Heart right ventricle (tissue), 16 donors: ENCODE data around the gene TRAK1. TPM values are rescaled to one million over a fixed set of nuclear protein-coding genes. Genes with fewer than 3 reads are reported as not detected.
A peak's percentile ranks its signal among the peaks of the same experiment; 100 is the strongest.

ENCODE experiments used
- ATAC-seq, 8 donors: fragments of 200-7000 bp; cut with Tn5 transposase; one replicate each; pipeline ENCODE4 v1.9.1; 2020; ENCODE audit warnings: mild to moderate bottlenecking in 8 of 8, moderate library complexity in 8 of 8, moderate number of reproducible peaks in 1 of 8
- DNase-seq, 2 donors: peaks; one replicate each; pipeline ENCODE4 v3.0.0-alpha.2; 2020
- H3K27ac ChIP-seq, 10 donors: fragments of 200-600 bp; sonication (generic) in 2 of 10; one replicate each; pipeline versions ENCODE4 v1.5.0 to v1.8.0; 2020 to 2022; ENCODE audit warnings: mild to moderate bottlenecking in 3 of 10
- H3K27me3 ChIP-seq, 7 donors: fragments of 200-600 bp; one replicate each; pipeline ENCODE4 v1.8.0; 2021 to 2022; ENCODE audit warnings: mild to moderate bottlenecking in 2 of 7
- H3K36me3 ChIP-seq, 9 donors: fragments of 200-600 bp; sonication (generic) in 1 of 9; one replicate each; pipeline versions ENCODE4 v1.5.0 to v1.8.0; 2020 to 2022; ENCODE audit warnings: mild to moderate bottlenecking in 2 of 9
- H3K4me1 ChIP-seq, 9 donors: fragments of 200-600 bp; sonication (generic) in 1 of 9; one replicate each; pipeline versions ENCODE4 v1.5.0 to v1.8.0; 2020 to 2022; ENCODE audit warnings: mild to moderate bottlenecking in 4 of 9
- H3K4me3 ChIP-seq, 10 donors: fragments of 200-600 bp; sonication (generic) in 2 of 10; one replicate each; pipeline versions ENCODE4 v1.5.0 to v1.8.0; 2020 to 2022; ENCODE audit warnings: mild to moderate bottlenecking in 7 of 10, moderate library complexity in 2 of 10
- H3K9me3 ChIP-seq, 11 donors: fragments of 200-600 bp in 10 of 11; sonication (generic) in 2 of 11; one replicate each; pipeline versions ENCODE4 v1.5.0 to v1.8.0; 2013 to 2022; ENCODE audit warnings: mild to moderate bottlenecking in 2 of 11, control low read depth in 1 of 11, moderate library complexity in 1 of 11
- WGBS, 2 donors: extraction: QIAGEN DNeasy Blood & Tissue Kit; methylation state at CpG; one replicate each; pipeline ENCODE4 v1.1.7; 2013; ENCODE audit warnings: inconsistent platforms in 1 of 2; 5-methylcytosine and 5-hydroxymethylcytosine counted together
- intact Hi-C, 10 donors: fragments of 100-400 bp; cut with DNase I; formaldehyde crosslinking; loops; one replicate each; pipeline versions ENCODE4 v1.11.1 to v1.14.2; 2022
- polyA plus RNA-seq, 2 donors: library from polyadenylated mRNA; stranded (reverse); fragments of 200-250 nt; gene quantifications; one replicate each; pipeline ENCODE4 v1.2.3, GENCODE V29; 2013
- total RNA-seq, 10 donors: library from RNA; stranded (reverse); fragmentation: NEBNext Ultra II Directional in 3 of 10; extraction: Animal tissue kit (Norgen Biotek cat#: 25700) in 3 of 10; gene quantifications; one replicate each; pipeline versions ENCODE4 v1.2.1 to v1.2.4, GENCODE V29; 2021 to 2023
- TF ChIP-seq, protein P1 (sequence below), 9 donors: fragments of 200-600 bp; sonication (generic) in 2 of 9; IDR thresholded peaks; one replicate each; pipeline versions ENCODE4 v1.5.0 to v1.8.0; 2021 to 2022; ENCODE audit warnings: antibody characterized with exemption in 9 of 9, mild to moderate bottlenecking in 5 of 9, moderate library complexity in 1 of 9
- donor health status: Arrhythmogenic right ventricular cardiomyopathy.
- donor health status: ischemic (EF 13 %, LVEDD 7.1; RV severe dilation, severe dysfunction).
- donor health status: healthy with polysubstance abuse.
- donor health status: DM: no; HTN: yes; CAD: no.
- donor health status: DM: no; HTN: no; CAD: no.
- donor health status: ischemic (EF 25% LVEDD 6.9; RV normal size, moderate dysfunction).
- donor health status: ischemic (EF 25% LVEDD 5.7; RV mildly dilated, moderate dysfunction).
- donor health status: healthy.
- donor health status: DM: yes; HTN: yes; CAD: no.
- donor health status: Ischemic cardiomyopathy.
- donor health status: ischemic (EF 35%, LVEDD 5.7; RV mildly dilated, moderate dysfunction).
- donor health status: nonischemic (EF 11% LVEDD 7.7; RV severe dilation, severe dysfunction).
- donor health status: DM: yes; HTN: yes; CAD: no.
- donor health status: PGD.
- donor health status: ischemic (EF 29% LVEDD 5.4; RV normal size, mild dysfunction).
- donor health status: nonischemic (EF 23%, LVEDD 6.1; RV moderate dilation, normal function).

TRAK1 gene
- total and polyA plus RNA-seq, 12 donors, result 35.5 to 423 (median 303) TPM

- DNase-seq (no peak), ATAC-seq (peak in 7 of 8 donors; percentile 12 to 82 (median 72))
- no peaks in the 10 kb centered on the region for H3K36me3 ChIP-seq
- WGBS, 2 donors, result 75 to 79% methylated on average over 11 of the region's 11 CpGs
- no peaks in the 10 kb centered on the region for H3K9me3 ChIP-seq
- no peak overlapping the region for H3K4me3 ChIP-seq
- TF ChIP-seq, protein P1, sequence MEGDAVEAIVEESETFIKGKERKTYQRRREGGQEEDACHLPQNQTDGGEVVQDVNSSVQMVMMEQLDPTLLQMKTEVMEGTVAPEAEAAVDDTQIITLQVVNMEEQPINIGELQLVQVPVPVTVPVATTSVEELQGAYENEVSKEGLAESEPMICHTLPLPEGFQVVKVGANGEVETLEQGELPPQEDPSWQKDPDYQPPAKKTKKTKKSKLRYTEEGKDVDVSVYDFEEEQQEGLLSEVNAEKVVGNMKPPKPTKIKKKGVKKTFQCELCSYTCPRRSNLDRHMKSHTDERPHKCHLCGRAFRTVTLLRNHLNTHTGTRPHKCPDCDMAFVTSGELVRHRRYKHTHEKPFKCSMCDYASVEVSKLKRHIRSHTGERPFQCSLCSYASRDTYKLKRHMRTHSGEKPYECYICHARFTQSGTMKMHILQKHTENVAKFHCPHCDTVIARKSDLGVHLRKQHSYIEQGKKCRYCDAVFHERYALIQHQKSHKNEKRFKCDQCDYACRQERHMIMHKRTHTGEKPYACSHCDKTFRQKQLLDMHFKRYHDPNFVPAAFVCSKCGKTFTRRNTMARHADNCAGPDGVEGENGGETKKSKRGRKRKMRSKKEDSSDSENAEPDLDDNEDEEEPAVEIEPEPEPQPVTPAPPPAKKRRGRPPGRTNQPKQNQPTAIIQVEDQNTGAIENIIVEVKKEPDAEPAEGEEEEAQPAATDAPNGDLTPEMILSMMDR (IDR thresholded peaks at IDR 0.05), result peak in 4 of 9 donors; percentile 10 to 32 (median 26)
- peaks cover 17 to 98% (median 63%) of the 10 kb centered on the region in 9 donors for H3K4me1 ChIP-seq
- H3K27me3 ChIP-seq, result no peaks in the 10 kb centered on the region
- peak overlapping the region in 4 of 10 donors; percentile 5 to 60 (median 12) for H3K27ac ChIP-seq
- intact Hi-C loops, result no loop called here
Observed at GRCh38 chr3:42166662-42167300, 75.6 kb downstream of the TRAK1 start.

- 72 to 74% methylated on average over 7 of the region's 7 CpGs for WGBS, 2 donors
- Histone ChIP-seq H3K27me3 (no peaks in the 10 kb centered on the region), H3K4me1 (peaks cover 11 to 98% (median 57%) of the 10 kb centered on the region in 9 donors), H3K4me3 (no peak overlapping the region), H3K36me3 (no peaks in the 10 kb centered on the region), H3K9me3 (no peaks in the 10 kb centered on the region), H3K27ac (no peak overlapping the region)
- intact Hi-C loops, result no loop called here
- no peak for ATAC-seq
- TF ChIP-seq, protein P1 (IDR thresholded peaks at IDR 0.05), result no peak
- DNase-seq, result no peak
Observed at GRCh38 chr3:42169579-42170120, 78.5 kb downstream of the TRAK1 start.

GRCh38 chr3:42172047-42172654 lies 81.0 kb downstream of the TRAK1 start:
- Histone ChIP-seq H3K4me3 (no peak overlapping the region), H3K9me3 (no peaks in the 10 kb centered on the region), H3K27ac (peak overlapping the region in 1 of 10 donors; percentile 10), H3K36me3 (peaks cover 0 to 5% (median 0%) of the 10 kb centered on the region in 9 donors), H3K27me3 (no peaks in the 10 kb centered on the region), H3K4me1 (peaks cover under 1 to 96% (median 34%) of the 10 kb centered on the region in 9 donors)
- 79 to 83% methylated on average over 3 of the region's 3 CpGs for WGBS, 2 donors
- intact Hi-C loops, result no loop called here
- TF ChIP-seq, protein P1 (IDR thresholded peaks at IDR 0.05), result no peak
- no peak for DNase-seq
- peak in 1 of 8 donors; percentile 27 for ATAC-seq

DNA sequence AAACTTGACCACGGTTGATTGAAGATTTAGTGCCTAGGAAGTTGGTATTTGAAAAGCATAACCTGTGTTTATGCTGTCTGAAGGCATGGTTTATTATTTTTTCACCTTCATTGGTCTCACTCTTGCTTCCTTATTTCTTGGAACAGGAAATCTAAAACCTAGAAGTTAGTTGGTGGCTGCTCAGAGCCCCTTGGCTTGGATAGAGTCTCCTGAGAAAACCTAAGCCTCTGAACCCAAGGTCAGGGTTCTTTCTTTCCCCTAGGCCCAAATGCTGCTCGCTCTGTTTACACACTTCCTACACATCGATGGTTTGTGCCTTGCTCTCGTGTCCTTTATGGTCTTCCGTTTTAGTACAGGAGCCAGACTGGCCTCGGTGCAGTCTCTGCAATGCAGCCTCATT lies 82.2 kb downstream of the TRAK1 start:
- Histone ChIP-seq H3K36me3 (peaks cover 0 to 15% (median 0%) of the 10 kb centered on the region in 9 donors), H3K4me3 (no peak overlapping the region), H3K4me1 (peaks cover 0 to 96% (median 40%) of the 10 kb centered on the region in 9 donors), H3K27ac (peak overlapping the region in 1 of 10 donors; percentile 8), H3K27me3 (no peaks in the 10 kb centered on the region), H3K9me3 (no peaks in the 10 kb centered on the region)
- ATAC-seq (no peak), DNase-seq (no peak)
- intact Hi-C loops, result no loop called here
- TF ChIP-seq, protein P1 (IDR thresholded peaks at IDR 0.05), result no peak
- WGBS, 2 donors, result 70 to 72% methylated on average over 6 of the region's 6 CpGs
